NB4 (cell line): Measurements from ENCODE around the gene TMPRSS11D.

Experiments
- MYC ChIP-seq: IDR thresholded peaks from 2 replicates; pipeline ENCODE4 v1.6.1; 2011; ENCODE audit warnings: low read depth, low read length
- POLR2A ChIP-seq: IDR thresholded peaks from 2 replicates; pipeline ENCODE4 v1.6.1; 2011; ENCODE audit warnings: mild to moderate bottlenecking; ENCODE audit not compliant: insufficient read length; ENCODE audit errors: extremely low read depth
- TF ChIP-seq, protein P1 (sequence below): IDR thresholded peaks from one replicate; pipeline ENCODE4 v1.5.1; 2012; ENCODE audit warnings: low read depth, low read length
- TF ChIP-seq, protein P2 (sequence below): IDR thresholded peaks from 2 replicates; pipeline ENCODE4 v1.6.1; 2011; ENCODE audit warnings: low read depth, low read length

DNA sequence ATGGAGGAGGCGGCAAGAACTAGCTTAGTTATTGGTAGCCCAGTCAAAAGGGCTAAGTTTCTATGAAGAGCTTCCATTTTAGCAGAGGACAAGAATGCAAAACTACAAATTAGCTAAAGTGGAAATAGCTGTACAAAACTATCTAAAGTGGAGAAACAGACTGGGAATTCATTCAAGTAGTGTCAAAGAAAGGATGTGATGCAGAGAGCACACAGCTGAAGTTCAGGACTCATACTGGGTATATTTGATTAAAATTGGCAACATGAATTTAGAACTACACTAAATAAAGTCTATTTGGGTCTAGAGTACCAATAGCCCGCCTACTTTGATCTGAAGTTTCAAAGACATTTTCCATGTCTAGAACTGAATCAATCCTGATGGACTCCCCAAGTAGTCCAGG is 96.5 kb downstream of the TMPRSS11D start:
- TF ChIP-seq, protein P1, sequence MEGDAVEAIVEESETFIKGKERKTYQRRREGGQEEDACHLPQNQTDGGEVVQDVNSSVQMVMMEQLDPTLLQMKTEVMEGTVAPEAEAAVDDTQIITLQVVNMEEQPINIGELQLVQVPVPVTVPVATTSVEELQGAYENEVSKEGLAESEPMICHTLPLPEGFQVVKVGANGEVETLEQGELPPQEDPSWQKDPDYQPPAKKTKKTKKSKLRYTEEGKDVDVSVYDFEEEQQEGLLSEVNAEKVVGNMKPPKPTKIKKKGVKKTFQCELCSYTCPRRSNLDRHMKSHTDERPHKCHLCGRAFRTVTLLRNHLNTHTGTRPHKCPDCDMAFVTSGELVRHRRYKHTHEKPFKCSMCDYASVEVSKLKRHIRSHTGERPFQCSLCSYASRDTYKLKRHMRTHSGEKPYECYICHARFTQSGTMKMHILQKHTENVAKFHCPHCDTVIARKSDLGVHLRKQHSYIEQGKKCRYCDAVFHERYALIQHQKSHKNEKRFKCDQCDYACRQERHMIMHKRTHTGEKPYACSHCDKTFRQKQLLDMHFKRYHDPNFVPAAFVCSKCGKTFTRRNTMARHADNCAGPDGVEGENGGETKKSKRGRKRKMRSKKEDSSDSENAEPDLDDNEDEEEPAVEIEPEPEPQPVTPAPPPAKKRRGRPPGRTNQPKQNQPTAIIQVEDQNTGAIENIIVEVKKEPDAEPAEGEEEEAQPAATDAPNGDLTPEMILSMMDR: no peak
- TF ChIP-seq, protein P2, sequence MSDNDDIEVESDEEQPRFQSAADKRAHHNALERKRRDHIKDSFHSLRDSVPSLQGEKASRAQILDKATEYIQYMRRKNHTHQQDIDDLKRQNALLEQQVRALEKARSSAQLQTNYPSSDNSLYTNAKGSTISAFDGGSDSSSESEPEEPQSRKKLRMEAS: no peak
- TF ChIP-seq POLR2A (no peak), MYC (no peak)
